H9 (cell line): Measurements from ENCODE around the gene DCC. TPM values are rescaled to one million over a fixed set of nuclear protein-coding genes. Genes with fewer than 3 reads are reported as not detected.

Source experiments
- DNase-seq: peaks from one replicate; pipeline ENCODE4 v3.0.0-alpha.2; 2017
- H2AFZ ChIP-seq: one replicate; pipeline ENCODE4 v1.6.1; 2013; ENCODE audit warnings: mild to moderate bottlenecking, low read length, control low read depth, moderate library complexity
- H2AK5ac ChIP-seq: 2 replicates; pipeline ENCODE4 v1.6.1; 2013; ENCODE audit warnings: low read length, control low read depth, mixed read lengths; ENCODE audit not compliant: insufficient read length
- H2BK120ac ChIP-seq: one replicate; pipeline ENCODE4 v1.6.1; 2013; ENCODE audit warnings: low read depth, mild to moderate bottlenecking, low read length, control low read depth, inconsistent platforms; ENCODE audit not compliant: poor library complexity, severe bottlenecking
- H2BK12ac ChIP-seq: 2 replicates; pipeline ENCODE4 v1.6.1; 2013; ENCODE audit warnings: low read length, control low read depth, mixed read lengths, low read depth; ENCODE audit not compliant: insufficient read length
- H2BK15ac ChIP-seq: 2 replicates; pipeline ENCODE4 v1.6.1; 2013; ENCODE audit warnings: low read depth, low read length, control low read depth
- H2BK20ac ChIP-seq: one replicate; pipeline ENCODE4 v1.6.1; 2013; ENCODE audit warnings: low read depth, mild to moderate bottlenecking, low read length, control low read depth, inconsistent platforms; ENCODE audit not compliant: poor library complexity, severe bottlenecking
- H2BK5ac ChIP-seq: 2 replicates; pipeline ENCODE4 v1.6.1; 2013; ENCODE audit warnings: low read length, control low read depth, mixed read lengths; ENCODE audit not compliant: insufficient read length
- H3K14ac ChIP-seq: 2 replicates; pipeline ENCODE4 v1.6.1; 2013; ENCODE audit warnings: low read length, control low read depth; ENCODE audit not compliant: insufficient read depth
- H3K18ac ChIP-seq: 2 replicates; pipeline ENCODE4 v1.6.1; 2013; ENCODE audit warnings: low read depth, mild to moderate bottlenecking, mixed read lengths, low read length, control low read depth; ENCODE audit not compliant: insufficient read length
- H3K23ac ChIP-seq: 2 replicates; pipeline ENCODE4 v1.6.1; 2013; ENCODE audit warnings: low read length, control low read depth, mixed read lengths, low read depth; ENCODE audit not compliant: insufficient read length
- H3K23me2 ChIP-seq: 2 replicates; pipeline ENCODE4 v1.6.1; 2013; ENCODE audit warnings: low read depth, mild to moderate bottlenecking, mixed read lengths, low read length, control low read depth; ENCODE audit not compliant: insufficient read length, poor library complexity, severe bottlenecking
- H3K27ac ChIP-seq: 2 replicates; pipeline ENCODE4 v1.5.1; 2013; ENCODE audit warnings: low read length, control low read depth, mixed read lengths, low read depth; ENCODE audit not compliant: insufficient read length
- H3K27me3 ChIP-seq: 2 replicates; pipeline ENCODE4 v1.6.1; 2013; ENCODE audit warnings: low read length, control low read depth, inconsistent platforms; ENCODE audit not compliant: insufficient read depth
- H3K4ac ChIP-seq: 2 replicates; pipeline ENCODE4 v1.6.1; 2013; ENCODE audit warnings: low read depth, mild to moderate bottlenecking, control low read depth, inconsistent platforms, low read length, moderate library complexity
- H3K4me1 ChIP-seq: 2 replicates; pipeline ENCODE4 v1.6.1; 2013; ENCODE audit warnings: low read length, control low read depth, inconsistent platforms; ENCODE audit not compliant: insufficient read depth
- H3K4me2 ChIP-seq: 2 replicates; pipeline ENCODE4 v1.6.1; 2013; ENCODE audit warnings: low read length, control low read depth, mixed read lengths; ENCODE audit not compliant: insufficient read length, insufficient read depth
- H3K56ac ChIP-seq: 2 replicates; pipeline ENCODE4 v1.6.1; 2013; ENCODE audit warnings: low read depth, mild to moderate bottlenecking, mixed read lengths, low read length, control low read depth; ENCODE audit not compliant: insufficient read length
- H3K79me1 ChIP-seq: 2 replicates; pipeline ENCODE4 v1.6.1; 2013; ENCODE audit warnings: low read depth, mild to moderate bottlenecking, moderate library complexity, low read length, control low read depth, inconsistent platforms; ENCODE audit not compliant: insufficient read depth, poor library complexity, severe bottlenecking
- H3K79me2 ChIP-seq: 2 replicates; pipeline ENCODE4 v1.6.1; 2013; ENCODE audit warnings: low read length, control low read depth, inconsistent platforms; ENCODE audit not compliant: insufficient read depth
- H3K9ac ChIP-seq: 2 replicates; pipeline ENCODE4 v1.6.1; 2013; ENCODE audit warnings: low read length, control low read depth, mixed read lengths; ENCODE audit not compliant: insufficient read length; ENCODE audit errors: extremely low read depth
- H3K9me3 ChIP-seq: one replicate; pipeline ENCODE4 v1.6.1; 2013; ENCODE audit warnings: low read depth, low read length, inconsistent platforms; ENCODE audit not compliant: control insufficient read depth
- H3T11ph ChIP-seq: one replicate; pipeline ENCODE4 v1.6.1; 2013; ENCODE audit warnings: mild to moderate bottlenecking, low read length, control low read depth, inconsistent platforms
- H4K20me1 ChIP-seq: one replicate; pipeline ENCODE4 v1.6.1; 2013; ENCODE audit not compliant: control insufficient read depth, insufficient read length, insufficient read depth
- H4K5ac ChIP-seq: 2 replicates; pipeline ENCODE4 v1.6.1; 2013; ENCODE audit warnings: low read depth, mild to moderate bottlenecking, mixed read lengths, low read length, control low read depth; ENCODE audit not compliant: insufficient read length
- H4K8ac ChIP-seq: replicated peaks from 2 replicates; pipeline ENCODE4 v1.6.1; 2013; ENCODE audit warnings: low read length, control low read depth, mixed read lengths, low read depth; ENCODE audit not compliant: insufficient read length
- H4K91ac ChIP-seq: 2 replicates; pipeline ENCODE4 v1.6.1; 2013; ENCODE audit warnings: low read depth, mild to moderate bottlenecking, moderate library complexity, mixed read lengths, low read length, control low read depth; ENCODE audit not compliant: insufficient read length
- H3K27ac Mint-ChIP-seq, 3 experiments: 2 replicates in 2 of 3; 3 replicates in 1 of 3; pipeline ENCODE4 v1.8.0; 2020 to 2021; ENCODE audit warnings: mixed read lengths in 3 of 3, mild to moderate bottlenecking in 1 of 3, moderate library complexity in 1 of 3
- H3K27me3 Mint-ChIP-seq: 2 replicates; pipeline ENCODE4 v1.8.0; 2021; ENCODE audit warnings: low read depth, mild to moderate bottlenecking, moderate library complexity, mixed read lengths
- H3K36me3 Mint-ChIP-seq, 3 experiments: 2 replicates in 2 of 3; 3 replicates in 1 of 3; pipeline ENCODE4 v1.8.0; 2020 to 2021; ENCODE audit warnings: low read depth in 3 of 3, mixed read lengths in 3 of 3; ENCODE audit not compliant: insufficient read depth in 1 of 3
- H3K4me1 Mint-ChIP-seq, 2 experiments: 2 replicates each; pipeline ENCODE4 v1.8.0; 2020; ENCODE audit warnings: mixed read lengths in 2 of 2
- H3K4me3 Mint-ChIP-seq, 2 experiments: 2 replicates in 1 of 2; 3 replicates in 1 of 2; pipeline ENCODE4 v1.8.0; 2020 to 2021; ENCODE audit warnings: mild to moderate bottlenecking in 2 of 2, mixed read lengths in 2 of 2, moderate library complexity in 1 of 2
- H3K9me3 Mint-ChIP-seq, 2 experiments: 2 replicates in 1 of 2; 3 replicates in 1 of 2; pipeline ENCODE4 v1.8.0; 2020; ENCODE audit warnings: mild to moderate bottlenecking in 2 of 2, mixed read lengths in 2 of 2, moderate library complexity in 1 of 2
- CTCF ChIP-seq: fragments of 200-600 bp; sonication (generic); conservative IDR thresholded peaks from 3 replicates; pipeline ENCODE4 v1.8.0; 2021; ENCODE audit warnings: antibody characterized with exemption, mild to moderate bottlenecking
- WGBS: extraction: QIAGEN DNeasy Blood & Tissue Kit; methylation state at CpG from one replicate; pipeline ENCODE4 v1.1.7; 2013; ENCODE audit warnings: missing lambda C conversion rate, low lambda C conversion rate, mixed read lengths; ENCODE audit not compliant: insufficient read length; ENCODE audit errors: extremely low coverage; 5-methylcytosine and 5-hydroxymethylcytosine counted together
- total RNA-seq: library from RNA; stranded (reverse); gene quantifications from 2 replicates; pipeline ENCODE4 v1.2.1, GENCODE V29; 2021

Gene DCC
- total RNA-seq, 1 experiment from 2014 or later, result 0.35 TPM

- Histone ChIP-seq H2BK15ac (no peak overlapping the region), H3K23ac (no peak overlapping the region), H2BK5ac (no peak overlapping the region), H3T11ph (no peak overlapping the region), H3K27ac (no peak overlapping the region), H4K8ac (no peak overlapping the region), H3K9me3 (no peaks in the 10 kb centered on the region), H3K4ac (no peak overlapping the region), H3K79me2 (no peaks in the 10 kb centered on the region), H2AK5ac (no peak overlapping the region), H2BK12ac (no peak overlapping the region), H3K23me2 (no peaks in the 10 kb centered on the region), H3K18ac (no peak overlapping the region), H4K5ac (no peak overlapping the region), H3K4me2 (no peak overlapping the region), H4K20me1 (no peaks in the 10 kb centered on the region), H3K56ac (no peak overlapping the region), H3K27me3 (no peaks in the 10 kb centered on the region), H3K4me1 (no peaks in the 10 kb centered on the region), H3K79me1 (no peaks in the 10 kb centered on the region), H2AFZ (no peak overlapping the region), H3K14ac (no peak overlapping the region), H2BK120ac (no peak overlapping the region), H4K91ac (no peak overlapping the region), H2BK20ac (no peak overlapping the region), H3K9ac (no peak overlapping the region)
- no peak for DNase-seq
- no peak for TF ChIP-seq CTCF
- Mint-ChIP-seq H3K9me3 (no peaks in the 10 kb centered on the region; a peak in 1 of 5 replicates), H3K4me1 (peaks cover 5 to 8% of the 10 kb centered on the region in 2 experiments; a peak in 3 of 4 replicates), H3K27me3 (no peaks in the 10 kb centered on the region; the same call in 1 of the 2 replicates), H3K36me3 (no peaks in the 10 kb centered on the region), H3K4me3 (no peak overlapping the region), H3K27ac (no peak overlapping the region)
- no CpG with 5 or more reads among the region's 9 CpGs for WGBS
Measured at GRCh38 chr18:52869349-52869923, 529.4 kb downstream of the DCC start.
